K562 (cell line): ENCODE data around the gene RHOV. TPM values are rescaled to one million over a fixed set of nuclear protein-coding genes. Genes with fewer than 3 reads are reported as not detected.

Source experiments
- ARID4B ChIP-seq: sonication (generic); formaldehyde crosslinking; IDR thresholded peaks from 2 replicates; pipeline ENCODE4 v1.8.0; 2022; ENCODE audit warnings: mild to moderate bottlenecking, missing genetic modification reagents
- CCNT2 ChIP-seq: IDR thresholded peaks from 2 replicates; pipeline ENCODE4 v1.6.1; 2011; ENCODE audit warnings: borderline replicate concordance, low read depth, mild to moderate bottlenecking, moderate library complexity, mixed read lengths, low read length; ENCODE audit not compliant: insufficient read length; ENCODE audit errors: extremely low read depth
- FOXK2 ChIP-seq, 2 experiments: fragments of 450-650 bp; IDR thresholded peaks in 1 of 2; conservative IDR thresholded peaks in 1 of 2; 2 replicates each; pipeline ENCODE4 v1.6.1; 2016; ENCODE audit warnings: low read depth in 2 of 2, mild to moderate bottlenecking in 1 of 2
- HMG20B ChIP-seq: fragments of 250-450 bp; sonication (Bioruptor Pico); IDR thresholded peaks from 2 replicates; pipeline ENCODE4 v1.5.0; 2021; ENCODE audit warnings: mild to moderate bottlenecking
- KAT8 ChIP-seq: fragments of 450-650 bp; IDR thresholded peaks from 2 replicates; pipeline ENCODE4 v1.6.1; 2016; ENCODE audit warnings: low read depth, mild to moderate bottlenecking
- MXI1 ChIP-seq: IDR thresholded peaks from 2 replicates; pipeline ENCODE4 v1.6.1; 2011; ENCODE audit warnings: low read depth, mild to moderate bottlenecking, improper control_type of control experiment, low read length
- NR1H2 ChIP-seq: sonication (generic); formaldehyde crosslinking; IDR thresholded peaks from 2 replicates; pipeline ENCODE4 v1.4.0; 2020; ENCODE audit warnings: mild to moderate bottlenecking, missing genetic modification reagents
- NR3C1 ChIP-seq: sonication (generic); formaldehyde crosslinking; IDR thresholded peaks from 2 replicates; pipeline ENCODE4 v1.8.1; 2022; ENCODE audit warnings: missing genetic modification reagents
- PCBP2 ChIP-seq: fragments of 200-400 bp; formaldehyde crosslinking; IDR thresholded peaks from 2 replicates; pipeline ENCODE4 v1.6.1; 2018; ENCODE audit warnings: low read length, low read depth, mild to moderate bottlenecking, moderate library complexity; ENCODE audit not compliant: poor library complexity, severe bottlenecking
- RBM22 ChIP-seq: fragments of 200-400 bp; formaldehyde crosslinking; IDR thresholded peaks from 2 replicates; pipeline ENCODE4 v1.6.1; 2018; ENCODE audit warnings: low read length, low read depth; ENCODE audit not compliant: poor library complexity, severe bottlenecking
- RFX1 ChIP-seq: fragments of 450-650 bp; IDR thresholded peaks from 2 replicates; pipeline ENCODE4 v1.6.1; 2016; ENCODE audit warnings: mild to moderate bottlenecking, moderate library complexity
- ZEB2 ChIP-seq: fragments of 450-650 bp; IDR thresholded peaks from 2 replicates; pipeline ENCODE4 v1.6.1; 2016
- ZNF212 ChIP-seq: fragments of 450-650 bp; formaldehyde crosslinking; IDR thresholded peaks from 2 replicates; pipeline ENCODE4 v1.4.0; 2020; ENCODE audit warnings: mild to moderate bottlenecking
- ZNF318 ChIP-seq, 2 experiments: fragments of 450-650 bp; IDR thresholded peaks; 2 replicates each; pipeline ENCODE4 v1.6.1; 2016; ENCODE audit warnings: mild to moderate bottlenecking in 2 of 2, borderline replicate concordance in 1 of 2, low read depth in 1 of 2, moderate library complexity in 1 of 2
- ZNF766 ChIP-seq: fragments of 200-800 bp; sonication (Bioruptor generic); conservative IDR thresholded peaks from 2 replicates; pipeline ENCODE4 v1.6.1; 2016; ENCODE audit warnings: missing genetic modification characterization, missing compliant biosample characterization
- polyA plus RNA-seq, 8 experiments: library from polyadenylated mRNA; depleted of rRNA in 4 of 8; stranded (reverse) in 5 of 8; unstranded in 3 of 8; fragments of >200 nt; fragmentation: Nextera tagmentation in 2 of 8; fragmentation: Illumina TruSeq in 1 of 8; extraction: Ambion mirVana in 2 of 8; extraction: Trizol in 1 of 8; gene quantifications; 2 replicates each; pipeline versions ENCODE4 v1.2.1 to v1.2.3, GENCODE V29; 2011 to 2014; ENCODE audit warnings: inconsistent platforms in 1 of 8, missing spikeins in 1 of 8
- total RNA-seq, 7 experiments: library from RNA; depleted of rRNA in 6 of 7; stranded (reverse); fragments of >200 nt in 6 of 7; fragmentation: Illumina TruSeq in 2 of 7; extraction: Trizol in 2 of 7; gene quantifications; 2 replicates each; pipeline versions ENCODE4 v1.2.1 to v1.2.3, GENCODE V29; 2011 to 2021; ENCODE audit warnings: low replicate concordance in 1 of 7

The RHOV gene
- total and polyA plus RNA-seq, 9 of the 15 experiments (the other 6 are each of a cell fraction or from before 2014, with no cell fraction given), result 0.08 to 2.0 (median 1.1) TPM

- no peak for TF ChIP-seq NR1H2
- no peak for TF ChIP-seq ZNF766 (CRISPR knock-in tag)
- TF ChIP-seq RBM22, result no peak
- no peak for TF ChIP-seq ZNF318 (IDR thresholded peaks at IDR 0.05; ENCODE audit: borderline replicate concordance in 1 of 2, low read depth in 1 of 2)
- no peak for TF ChIP-seq FOXK2 (conservative IDR thresholded peaks at IDR 0.05 in 1 of 2, IDR thresholded peaks at IDR 0.05 in 1 of 2; ENCODE audit: low read depth in 2 of 2)
- TF ChIP-seq KAT8, result no peak
- TF ChIP-seq PCBP2, result no peak
- TF ChIP-seq NR3C1 (CRISPR knock-in tag), result peak; percentile 64; the same call in 1 of the 2 replicates
- TF ChIP-seq RFX1, result no peak
- no peak for TF ChIP-seq CCNT2
- no peak for TF ChIP-seq HMG20B (CRISPR knock-in tag)
- no peak for TF ChIP-seq ZEB2
- no peak for TF ChIP-seq ZNF212
- peak; percentile 84; the same call in 1 of the 2 replicates for TF ChIP-seq ARID4B
- TF ChIP-seq MXI1, result no peak
Observed at GRCh38 chr15:40894681-40895448, 20.8 kb upstream of the RHOV start (continued).
